ENCODE results near the gene C3orf18. TPM values are rescaled to one million over a fixed set of nuclear protein-coding genes. Genes with fewer than 3 reads are reported as not detected.

C3orf18 gene
- total and polyA plus RNA-seq, 9 of the 15 experiments (the other 6 are each of a cell fraction or from before 2014, with no cell fraction given) = 0.01 to 2.3 (median 0.94) TPM

DNA sequence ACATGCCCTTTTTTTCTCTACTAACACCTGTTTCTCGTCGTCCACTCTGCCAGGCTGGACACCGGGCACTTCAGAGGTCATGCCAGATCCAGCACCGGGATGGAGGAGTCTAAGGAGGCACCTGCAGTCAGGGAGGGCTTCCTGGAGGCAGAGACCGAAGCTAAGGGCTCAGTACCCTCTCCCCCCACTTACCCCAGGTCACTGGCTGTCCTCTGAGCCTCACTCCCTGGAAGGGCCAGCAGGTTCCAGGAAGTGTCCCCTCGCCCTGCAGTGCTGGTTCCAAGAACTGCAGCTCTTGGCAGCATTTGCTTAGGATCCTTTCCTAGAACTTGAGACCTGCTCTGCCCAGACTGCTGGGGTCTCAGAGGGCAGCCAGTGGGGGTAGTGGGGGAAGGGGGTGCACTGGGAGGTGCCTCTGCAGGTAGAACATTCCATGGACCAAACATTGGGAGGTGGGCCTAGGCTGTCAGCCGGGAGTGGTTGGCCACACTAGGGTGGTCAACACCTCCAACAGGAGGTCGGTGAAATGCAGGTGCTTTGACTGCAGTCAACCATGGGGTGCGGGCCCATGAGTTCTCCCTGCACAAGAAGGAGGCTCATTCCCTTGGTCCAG lies 32.7 kb upstream of the C3orf18 start (continued):
- TF ChIP-seq, protein P1, sequence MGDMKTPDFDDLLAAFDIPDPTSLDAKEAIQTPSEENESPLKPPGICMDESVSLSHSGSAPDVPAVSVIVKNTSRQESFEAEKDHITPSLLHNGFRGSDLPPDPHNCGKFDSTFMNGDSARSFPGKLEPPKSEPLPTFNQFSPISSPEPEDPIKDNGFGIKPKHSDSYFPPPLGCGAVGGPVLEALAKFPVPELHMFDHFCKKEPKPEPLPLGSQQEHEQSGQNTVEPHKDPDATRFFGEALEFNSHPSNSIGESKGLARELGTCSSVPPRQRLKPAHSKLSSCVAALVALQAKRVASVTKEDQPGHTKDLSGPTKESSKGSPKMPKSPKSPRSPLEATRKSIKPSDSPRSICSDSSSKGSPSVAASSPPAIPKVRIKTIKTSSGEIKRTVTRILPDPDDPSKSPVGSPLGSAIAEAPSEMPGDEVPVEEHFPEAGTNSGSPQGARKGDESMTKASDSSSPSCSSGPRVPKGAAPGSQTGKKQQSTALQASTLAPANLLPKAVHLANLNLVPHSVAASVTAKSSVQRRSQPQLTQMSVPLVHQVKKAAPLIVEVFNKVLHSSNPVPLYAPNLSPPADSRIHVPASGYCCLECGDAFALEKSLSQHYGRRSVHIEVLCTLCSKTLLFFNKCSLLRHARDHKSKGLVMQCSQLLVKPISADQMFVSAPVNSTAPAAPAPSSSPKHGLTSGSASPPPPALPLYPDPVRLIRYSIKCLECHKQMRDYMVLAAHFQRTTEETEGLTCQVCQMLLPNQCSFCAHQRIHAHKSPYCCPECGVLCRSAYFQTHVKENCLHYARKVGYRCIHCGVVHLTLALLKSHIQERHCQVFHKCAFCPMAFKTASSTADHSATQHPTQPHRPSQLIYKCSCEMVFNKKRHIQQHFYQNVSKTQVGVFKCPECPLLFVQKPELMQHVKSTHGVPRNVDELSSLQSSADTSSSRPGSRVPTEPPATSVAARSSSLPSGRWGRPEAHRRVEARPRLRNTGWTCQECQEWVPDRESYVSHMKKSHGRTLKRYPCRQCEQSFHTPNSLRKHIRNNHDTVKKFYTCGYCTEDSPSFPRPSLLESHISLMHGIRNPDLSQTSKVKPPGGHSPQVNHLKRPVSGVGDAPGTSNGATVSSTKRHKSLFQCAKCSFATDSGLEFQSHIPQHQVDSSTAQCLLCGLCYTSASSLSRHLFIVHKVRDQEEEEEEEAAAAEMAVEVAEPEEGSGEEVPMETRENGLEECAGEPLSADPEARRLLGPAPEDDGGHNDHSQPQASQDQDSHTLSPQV (IDR thresholded peaks at IDR 0.05) = peak; percentile 64
- 0 out of 2 replicates have a peak, but pooled peaks have one; percentile 5 for TF ChIP-seq ZNF175 (CRISPR knock-in tag; IDR thresholded peaks at IDR 0.05; ENCODE audit: low read depth)
- no peak; the same call in 1 of the 2 replicates for TF ChIP-seq GATAD2B (IDR thresholded peaks at IDR 0.05; ENCODE audit: borderline replicate concordance)
- no peak for TF ChIP-seq PRPF4 (IDR thresholded peaks at IDR 0.05; ENCODE audit: insufficient read depth, low read depth, low read length, poor library complexity, severe bottlenecking)
- TF ChIP-seq TCFL5 (CRISPR knock-in tag; conservative IDR thresholded peaks at IDR 0.05) = no peak
- no peak for TF ChIP-seq CHD4 (IDR thresholded peaks at IDR 0.05; ENCODE audit: insufficient read depth, insufficient replicate concordance, low read depth, low read length, poor library complexity, severe bottlenecking)
- TF ChIP-seq PML (IDR thresholded peaks at IDR 0.05; ENCODE audit: low read length) = no peak
- TF ChIP-seq PREB (CRISPR knock-in tag; IDR thresholded peaks at IDR 0.05) = no peak
- TF ChIP-seq KDM1A (IDR thresholded peaks at IDR 0.05) = peak in 1 of 2 experiments; percentile 84; a peak in 3 of 4 replicates
- TF ChIP-seq, protein P2, sequence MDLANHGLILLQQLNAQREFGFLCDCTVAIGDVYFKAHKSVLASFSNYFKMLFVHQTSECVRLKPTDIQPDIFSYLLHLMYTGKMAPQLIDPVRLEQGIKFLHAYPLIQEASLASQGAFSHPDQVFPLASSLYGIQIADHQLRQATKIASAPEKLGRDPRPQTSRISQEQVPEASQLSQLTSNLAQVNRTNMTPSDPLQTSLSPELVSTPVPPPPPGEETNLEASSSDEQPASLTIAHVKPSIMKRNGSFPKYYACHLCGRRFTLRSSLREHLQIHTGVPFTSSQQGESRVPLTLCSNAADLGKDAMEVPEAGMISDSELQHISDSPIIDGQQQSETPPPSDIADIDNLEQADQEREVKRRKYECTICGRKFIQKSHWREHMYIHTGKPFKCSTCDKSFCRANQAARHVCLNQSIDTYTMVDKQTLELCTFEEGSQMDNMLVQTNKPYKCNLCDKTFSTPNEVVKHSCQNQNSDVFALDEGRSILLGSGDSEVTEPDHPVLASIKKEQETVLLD (IDR thresholded peaks at IDR 0.05) = 0 out of 2 replicates have a peak, but pooled peaks have one; percentile 26
- TF ChIP-seq KAT2B (IDR thresholded peaks at IDR 0.05; ENCODE audit: low read depth, low read length) = no peak
- TF ChIP-seq ZNF586 (CRISPR knock-in tag; conservative IDR thresholded peaks at IDR 0.05) = no peak
- TF ChIP-seq ZNF436 (CRISPR knock-in tag; IDR thresholded peaks at IDR 0.05) = peak; percentile 95
- 0 out of 4 replicates have a peak, but pooled peaks of 1 of the 2 experiments have one; percentile 10 for TF ChIP-seq MNT (conservative IDR thresholded peaks at IDR 0.05)
- peak; percentile 26; the same call in 1 of the 2 replicates for TF ChIP-seq NKRF (IDR thresholded peaks at IDR 0.05; ENCODE audit: borderline replicate concordance)
- no peak for TF ChIP-seq RBBP5 (IDR thresholded peaks at IDR 0.05; ENCODE audit: borderline replicate concordance, insufficient read depth, low read length, poor library complexity, severe bottlenecking)
